ENCODE results near the gene UFM1. TPM values are rescaled to one million over a fixed set of nuclear protein-coding genes. Genes with fewer than 3 reads are reported as not detected.

UFM1 gene
- total and polyA plus RNA-seq, 2 of the 4 experiments (the other 2 are of a cell fraction) = 43.5 to 94.5 TPM

- no peaks in the 10 kb centered on the region for H3K9me1 ChIP-seq (ENCODE audit: insufficient read depth, low read length)
- H3K56ac ChIP-seq (ENCODE audit: extremely low read depth, insufficient read depth, low read length) = no peak overlapping the region
- H3K9ac ChIP-seq (ENCODE audit: low read depth, low read length) = no peak overlapping the region
- POLR2A ChIA-PET (ENCODE audit: unreplicated experiment) = no interaction called here
- BruUV-seq (replicated peaks) = no TSS peak
- no peaks in the 10 kb centered on the region for H3K27me3 ChIP-seq (ENCODE audit: control insufficient read depth, insufficient read depth, low read length)
- H3K23ac ChIP-seq (ENCODE audit: low read depth, low read length) = no peak overlapping the region
- no peaks in the 10 kb centered on the region for H3K36me3 ChIP-seq (ENCODE audit: control insufficient read depth, insufficient read depth, low read length)
- no peaks in the 10 kb centered on the region for H3K9me3 ChIP-seq (ENCODE audit: control insufficient read depth, insufficient read depth, low read length)
- no peak overlapping the region for H2AK9ac ChIP-seq (replicated peaks; ENCODE audit: low read depth, low read length, poor library complexity)
- H4K5ac ChIP-seq (ENCODE audit: low read depth, low read length) = no peak overlapping the region
- no peak overlapping the region for H3K4me3 ChIP-seq (ENCODE audit: insufficient read depth, low read depth, low read length)
- H2AFZ ChIP-seq (replicated peaks; ENCODE audit: low read length, poor library complexity) = no peak overlapping the region
- H2AK5ac ChIP-seq (ENCODE audit: low read depth, low read length) = no peak overlapping the region
- no peak overlapping the region for H3K14ac ChIP-seq (replicated peaks; ENCODE audit: low read depth, low read length)
- H4K8ac ChIP-seq (ENCODE audit: low read depth in 2 of 2, low read length in 2 of 2) = no peak overlapping the region
- H2BK20ac ChIP-seq (ENCODE audit: low read depth, low read length) = no peak overlapping the region
- DNase-seq (no peak), ATAC-seq (ENCODE audit: low read depth) (no peak)
- CTCF ChIA-PET = no interaction called here
- no peaks in the 10 kb centered on the region for H3K79me1 ChIP-seq (ENCODE audit: low read depth in 1 of 2, low read length in 2 of 2)
- no peak overlapping the region for H2BK15ac ChIP-seq (ENCODE audit: low read depth, low read length)
- H2BK120ac ChIP-seq (ENCODE audit: low read depth, low read length) = no peak overlapping the region
- H3K4ac ChIP-seq (ENCODE audit: low read depth, low read length) = no peak overlapping the region
- TF ChIP-seq POLR2A (IDR thresholded peaks at IDR 0.05; ENCODE audit: low read depth, low read length) (no peak), MXI1 (IDR thresholded peaks at IDR 0.05; ENCODE audit: borderline replicate concordance, low read depth, low read length) (no peak), USF2 (IDR thresholded peaks at IDR 0.05; ENCODE audit: low read depth, low read length) (no peak), FOS (IDR thresholded peaks at IDR 0.05; ENCODE audit: low read depth, low read length) (no peak), RAD21 (IDR thresholded peaks at IDR 0.05; ENCODE audit: low read length) (no peak), BHLHE40 (IDR thresholded peaks at IDR 0.05; ENCODE audit: low read depth, low read length) (no peak), RFX5 (IDR thresholded peaks at IDR 0.05; ENCODE audit: low read depth, low read length) (no peak), CEBPB (IDR thresholded peaks at IDR 0.05; ENCODE audit: low read depth, low read length) (no peak)
- H3K4me2 ChIP-seq (ENCODE audit: low read depth, low read length) = no peak overlapping the region
- no peaks in the 10 kb centered on the region for H3K4me1 ChIP-seq (ENCODE audit: control insufficient read depth, insufficient read depth, low read length)
- H2BK5ac ChIP-seq (ENCODE audit: low read depth, low read length, poor library complexity, severe bottlenecking) = no peak overlapping the region
- H4K91ac ChIP-seq (ENCODE audit: insufficient read depth, low read depth, low read length) = no peak overlapping the region
- intact Hi-C loops (cut with micrococcal nuclease) (no loop called here), in situ Hi-C loops (cut with MboI; ENCODE audit: low sequenced_read_pairs) (no loop called here), dilution Hi-C loops (cut with HindIII; ENCODE audit: low sequenced_read_pairs, unreplicated experiment) (no loop called here)
- no peak overlapping the region for H3K27ac ChIP-seq (ENCODE audit: insufficient read depth, low read length)
- H4K20me1 ChIP-seq (ENCODE audit: insufficient read depth, low read length) = no peaks in the 10 kb centered on the region
- H3K18ac ChIP-seq (ENCODE audit: low read depth, low read length) = no peak overlapping the region
Measured at GRCh38 chr13:38316129-38316528, 33.5 kb upstream of the UFM1 start.
